Measurements from ENCODE around the gene GAGE10.

Gene GAGE10

GRCh38 chrX:49303346-49303745, at the start of gene GAGE10:
TSS of gene GAGE10 (plus strand) at chrX:49303646. CDS start at chrX:49304860, 1,214 bp downstream.
- DNase-seq (ENCODE audit: extremely low spot score, insufficient read length, low read depth) (no peak), FAIRE-seq (no peak)

DNA sequence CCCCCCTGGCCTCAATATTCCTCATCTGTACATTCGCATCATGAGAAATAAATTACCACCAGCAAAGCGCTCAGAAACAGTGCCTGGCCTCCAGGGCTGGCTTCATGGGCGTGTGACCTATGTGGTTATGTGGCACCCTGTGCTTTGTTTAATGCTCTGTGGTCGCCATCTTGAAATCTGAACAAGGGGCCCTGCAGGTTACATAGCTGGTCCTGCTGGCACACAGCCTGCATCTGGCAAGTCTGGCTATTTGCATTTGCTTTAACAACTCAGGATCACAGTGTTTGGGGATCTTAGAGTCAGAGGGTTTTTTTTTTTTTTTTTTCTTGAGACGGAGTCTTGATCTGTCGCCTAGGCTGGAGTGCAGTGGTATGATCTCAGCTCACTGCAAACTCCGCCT, 48.8 kb upstream of the GAGE10 start:
- FAIRE-seq (no peak), DNase-seq (ENCODE audit: extremely low spot score, insufficient read length, low read depth) (no peak)

GRCh38 chrX:49256268-49256995, 47.0 kb upstream of the GAGE10 start:
- DNase-seq (ENCODE audit: extremely low spot score, insufficient read length, low read depth) (no peak), FAIRE-seq (no peak)

- DNase-seq (ENCODE audit: extremely low spot score, insufficient read length, low read depth) (no peak), FAIRE-seq (no peak)
Observed at GRCh38 chrX:49257074-49257790, 46.2 kb upstream of the GAGE10 start.

DNA sequence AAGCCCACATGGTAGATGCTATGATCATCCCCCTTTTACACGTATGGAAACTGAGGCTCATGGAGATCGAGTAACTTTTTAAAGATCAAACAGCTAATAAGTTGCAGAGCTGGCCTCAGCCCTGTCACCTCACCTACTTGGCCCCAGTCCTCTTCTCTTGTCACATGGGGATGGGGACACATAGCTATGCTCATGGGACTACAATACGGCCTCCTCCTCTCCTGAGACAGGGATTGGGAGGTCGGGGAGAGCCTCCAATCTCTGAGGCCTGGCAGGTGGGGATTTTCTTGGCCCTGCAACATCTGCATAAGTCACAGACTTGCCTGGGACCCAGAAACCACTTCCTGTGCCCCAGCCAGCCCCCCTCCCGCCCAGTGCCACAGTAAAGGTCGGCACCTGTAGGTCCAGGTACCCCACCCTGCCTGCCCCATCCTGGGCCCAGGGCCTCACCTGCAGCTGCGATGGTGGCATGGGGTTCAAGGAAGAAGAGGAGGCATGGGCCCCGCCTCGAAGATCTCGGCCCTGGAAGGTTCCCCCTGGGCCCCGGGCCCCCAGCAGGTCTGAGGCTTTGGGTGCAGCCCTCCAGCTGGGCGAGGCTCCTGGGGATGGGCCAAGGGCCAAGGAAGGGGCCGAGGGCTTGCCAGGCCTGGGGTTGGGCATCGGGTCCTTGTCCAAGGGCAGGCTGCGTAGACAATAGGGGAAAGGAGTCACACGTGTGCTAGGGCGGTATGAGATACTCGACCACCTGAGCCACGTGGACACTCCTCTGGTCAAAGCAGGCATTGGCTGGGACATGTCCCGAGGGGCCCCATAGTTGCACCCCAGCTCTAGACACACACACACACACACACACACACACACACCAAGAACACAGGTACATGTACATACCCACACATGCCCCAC, 45.3 kb upstream of the GAGE10 start:
- FAIRE-seq (no peak), DNase-seq (ENCODE audit: extremely low spot score, insufficient read length, low read depth) (no peak)

DNA sequence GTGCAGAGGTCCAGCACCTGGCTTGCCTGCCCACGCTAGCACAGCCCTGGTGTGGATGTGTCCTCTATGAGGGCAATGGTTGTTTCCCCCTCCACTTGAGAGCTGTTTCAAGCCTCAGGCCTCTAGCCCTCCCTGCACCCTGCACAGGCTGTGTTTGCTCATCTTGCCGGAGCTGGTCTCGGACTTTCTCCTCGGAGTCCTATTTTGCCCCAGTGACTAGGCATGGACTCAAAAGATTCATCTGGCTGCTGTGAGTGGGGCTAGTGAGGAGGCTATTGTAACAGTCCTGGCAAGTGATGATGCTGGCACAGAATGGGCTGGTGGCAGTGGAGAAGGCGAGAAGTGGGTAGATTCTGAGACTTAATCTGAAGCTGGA, 44.7 kb upstream of the GAGE10 start:
- DNase-seq (ENCODE audit: extremely low spot score, insufficient read length, low read depth) (no peak), FAIRE-seq (no peak)

GRCh38 chrX:49260221-49260985, 43.0 kb upstream of the GAGE10 start:
- DNase-seq (ENCODE audit: extremely low spot score, insufficient read length, low read depth): no peak
- no peak for FAIRE-seq

GRCh38 chrX:49262603-49263002, 40.8 kb upstream of the GAGE10 start:
- DNase-seq (ENCODE audit: extremely low spot score, insufficient read length, low read depth): no peak
- no peak for FAIRE-seq

- no peak for FAIRE-seq
- no peak for DNase-seq (ENCODE audit: extremely low spot score, insufficient read length, low read depth)
Observed at GRCh38 chrX:49263631-49264030, 39.8 kb upstream of the GAGE10 start.

GRCh38 chrX:49264460-49264859, 39.0 kb upstream of the GAGE10 start, which contains the start of gene FOXP3:
TSS of gene FOXP3 (minus strand) at chrX:49264710. CDS start at chrX:49258505, 6,205 bp downstream.
- DNase-seq (ENCODE audit: extremely low spot score, insufficient read length, low read depth) (no peak), FAIRE-seq (no peak)

- no peak for FAIRE-seq
- DNase-seq (ENCODE audit: extremely low spot score, insufficient read length, low read depth): no peak
Observed at GRCh38 chrX:49266523-49267445, 36.7 kb upstream of the GAGE10 start.

- DNase-seq (ENCODE audit: extremely low spot score, insufficient read length, low read depth): no peak
- no peak for FAIRE-seq
Observed at GRCh38 chrX:49268702-49269009, 34.8 kb upstream of the GAGE10 start.

DNA sequence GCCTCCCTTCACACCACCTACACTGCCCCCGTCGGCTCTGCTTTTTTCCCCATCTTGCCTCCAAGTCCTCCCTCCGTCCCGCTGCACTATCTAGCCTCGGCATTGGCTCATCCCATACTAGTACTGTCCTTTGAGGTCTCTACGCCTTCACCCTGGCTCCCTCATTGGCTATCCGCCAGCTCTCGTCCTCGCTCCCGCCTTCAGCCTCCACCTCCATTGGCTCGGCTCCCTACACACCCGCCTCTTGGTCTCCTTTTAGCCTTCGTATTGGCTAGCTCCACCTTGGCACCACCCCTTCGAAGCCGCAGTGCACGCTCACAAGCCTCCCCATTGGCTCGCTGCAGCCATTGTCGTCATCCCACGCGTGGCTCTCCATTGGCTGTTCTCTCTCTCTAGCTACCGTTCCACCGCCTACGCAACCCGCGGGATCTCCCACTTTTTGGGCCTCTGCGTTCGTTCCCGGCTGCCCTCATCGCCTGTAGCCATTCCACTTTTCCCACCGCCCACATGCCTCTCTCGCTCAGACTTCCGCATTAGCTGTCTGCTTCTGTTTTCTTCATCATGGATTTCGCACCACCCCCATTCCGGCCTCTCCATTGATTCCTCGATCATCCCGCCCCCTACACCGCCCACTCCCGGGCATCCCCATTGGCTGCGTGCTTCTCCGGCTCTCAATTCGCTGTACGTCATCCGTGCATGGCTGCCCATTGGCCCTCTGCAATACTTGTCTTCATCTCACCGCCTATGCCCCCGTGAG, 34.3 kb upstream of the GAGE10 start:
- FAIRE-seq (peak; percentile 98), DNase-seq (ENCODE audit: extremely low spot score, insufficient read length, low read depth) (peak; percentile 71)

- DNase-seq (ENCODE audit: extremely low spot score, insufficient read length, low read depth): no peak
- no peak for FAIRE-seq
Observed at GRCh38 chrX:49269767-49270248, 33.6 kb upstream of the GAGE10 start, which contains the start of gene PPP1R3F. TSS of gene PPP1R3F (plus strand) at chrX:49269793. CDS start at chrX:49269870, 77 bp downstream.

DNA sequence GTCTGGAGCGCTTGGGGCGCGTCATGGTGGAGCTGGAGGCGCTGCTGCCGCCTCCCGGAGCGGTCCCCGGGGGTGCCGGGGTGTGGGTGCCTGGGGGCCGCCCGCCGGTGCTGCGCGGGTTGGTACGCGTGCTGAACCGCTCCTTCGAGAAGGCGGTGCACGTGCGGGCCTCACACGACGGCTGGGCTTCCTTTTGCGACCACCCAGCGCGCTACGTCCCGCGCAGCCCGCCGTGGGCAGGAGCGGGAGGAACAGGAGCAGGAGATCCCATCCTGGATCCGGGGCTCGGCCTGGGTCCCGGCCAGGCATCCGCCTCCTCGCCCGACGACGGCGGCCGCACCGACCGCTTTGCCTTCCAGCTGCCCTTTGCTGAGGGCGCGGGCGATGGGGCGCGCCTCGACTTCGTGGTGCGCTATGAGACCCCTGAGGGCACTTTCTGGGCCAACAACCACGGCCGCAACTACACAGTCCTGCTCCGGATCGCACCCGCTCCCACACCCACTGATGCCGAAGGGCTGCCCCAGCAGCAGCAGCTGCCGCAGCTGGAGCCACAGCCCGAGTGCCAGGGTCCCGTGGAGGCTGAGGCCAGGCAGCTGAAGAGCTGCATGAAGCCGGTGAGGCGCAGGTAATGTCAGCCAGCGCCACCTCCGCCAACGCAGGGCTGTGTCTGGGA, 33.1 kb upstream of the GAGE10 start:
- FAIRE-seq (no peak), DNase-seq (ENCODE audit: extremely low spot score, insufficient read length, low read depth) (no peak)

GRCh38 chrX:49271341-49271740, 32.1 kb upstream of the GAGE10 start:
- no peak for FAIRE-seq
- DNase-seq (ENCODE audit: extremely low spot score, insufficient read length, low read depth): no peak

GRCh38 chrX:49272421-49272820, 31.0 kb upstream of the GAGE10 start:
- no peak for FAIRE-seq
- DNase-seq (ENCODE audit: extremely low spot score, insufficient read length, low read depth): no peak
